GM19397 (cell line): ENCODE measurements around the gene SHANK2.
"Not testable (repeated sequence)": the region's sequence is repeated elsewhere in the genome, so short reads cannot be mapped to it uniquely, and the experiment has no call there.

Experiments
- ATAC-seq: cut with Tn5 transposase; IDR thresholded peaks from one replicate; pipeline ENCODE4 v1.9.1; 2021; ENCODE audit warnings: mild to moderate bottlenecking, moderate library complexity; ENCODE audit not compliant: unreplicated experiment

SHANK2 gene

GRCh38 chr11:71245601-71246391 lies 6.6 kb downstream of the SHANK2 start:
- ATAC-seq, result no peak

GRCh38 chr11:71244116-71244810 lies 8.1 kb downstream of the SHANK2 start:
- ATAC-seq, result no peak

- no peak for ATAC-seq
Measured at GRCh38 chr11:71242391-71242790, 10.0 kb downstream of the SHANK2 start.

GRCh38 chr11:71241721-71242259 lies 10.6 kb downstream of the SHANK2 start:
- ATAC-seq, result no peak

- no peak for ATAC-seq
Measured at GRCh38 chr11:71240865-71241691, 11.3 kb downstream of the SHANK2 start.

GRCh38 chr11:71240061-71240690 lies 12.2 kb downstream of the SHANK2 start:
- ATAC-seq, result no peak

GRCh38 chr11:71239581-71239980 lies 12.8 kb downstream of the SHANK2 start:
- no peak for ATAC-seq

- no peak for ATAC-seq
Measured at GRCh38 chr11:71238941-71239340, 13.4 kb downstream of the SHANK2 start.

- ATAC-seq, result no peak
Measured at GRCh38 chr11:71238285-71238875, 14.0 kb downstream of the SHANK2 start.

GRCh38 chr11:71237853-71238252 lies 14.5 kb downstream of the SHANK2 start:
- no peak for ATAC-seq

- ATAC-seq, result no peak
Measured at GRCh38 chr11:71236836-71237475, 15.4 kb downstream of the SHANK2 start.

- ATAC-seq, result no peak
Measured at GRCh38 chr11:71235719-71236118, 16.7 kb downstream of the SHANK2 start.

- not testable (repeated sequence) for ATAC-seq
Measured at GRCh38 chr11:71233896-71234852, 18.2 kb downstream of the SHANK2 start.

GRCh38 chr11:71232364-71232763 lies 20.0 kb downstream of the SHANK2 start:
- ATAC-seq, result no peak

GRCh38 chr11:71228961-71229360 lies 23.4 kb downstream of the SHANK2 start:
- ATAC-seq, result no peak

- ATAC-seq, result no peak
Measured at GRCh38 chr11:71227058-71227659, 25.2 kb downstream of the SHANK2 start.

- no peak for ATAC-seq
Measured at GRCh38 chr11:71223671-71224660, 28.4 kb downstream of the SHANK2 start.
